Glomerular visceral epithelial cell (primary cell): ENCODE measurements around the gene ABHD4.
"Not testable (repeated sequence)": the region's sequence is repeated elsewhere in the genome, so short reads cannot be mapped to it uniquely, and the experiment has no call there.

Source experiments
- DNase-seq: peaks from one replicate; pipeline ENCODE4 v3.0.0-alpha.2; 2016; ENCODE audit errors: extremely low spot score

ABHD4 gene

GRCh38 chr14:22598099-22598895 is at the start of gene ABHD4:
Gene ABHD4 (plus strand): TSS chr14:22598300. CDS start chr14:22598307, 7 bp downstream.
- peak; percentile 65 for DNase-seq

- no peak for DNase-seq
These were observed 48.7 kb upstream of the ABHD4 start for GRCh38 chr14:22549324-22549962.

GRCh38 chr14:22549981-22550673 is 48.0 kb upstream of the ABHD4 start:
- peak; percentile 45 for DNase-seq

- DNase-seq, result no peak
These were observed 46.5 kb upstream of the ABHD4 start for GRCh38 chr14:22551605-22551997.

GRCh38 chr14:22552001-22552826 is 45.9 kb upstream of the ABHD4 start:
- DNase-seq, result no peak

GRCh38 chr14:22552827-22553076 is 45.3 kb upstream of the ABHD4 start:
- DNase-seq, result no peak

- no peak for DNase-seq
These were observed 44.7 kb upstream of the ABHD4 start for GRCh38 chr14:22553445-22553844.

GRCh38 chr14:22553861-22554497 is 44.1 kb upstream of the ABHD4 start:
- not testable (repeated sequence) for DNase-seq

GRCh38 chr14:22554498-22555383 is 43.4 kb upstream of the ABHD4 start:
- no peak for DNase-seq

GRCh38 chr14:22555384-22556011 is 42.6 kb upstream of the ABHD4 start:
- peak; percentile 57 for DNase-seq

- peak; percentile 97 for DNase-seq
These were observed 41.8 kb upstream of the ABHD4 start for GRCh38 chr14:22556021-22556989.

GRCh38 chr14:22556990-22557623 is 41.0 kb upstream of the ABHD4 start:
- DNase-seq, result peak; percentile 83

GRCh38 chr14:22557846-22558220 is 40.3 kb upstream of the ABHD4 start:
- no peak for DNase-seq

- no peak for DNase-seq
These were observed 39.7 kb upstream of the ABHD4 start for GRCh38 chr14:22558221-22558913.

GRCh38 chr14:22559041-22559440 is 39.1 kb upstream of the ABHD4 start:
- DNase-seq, result no peak

GRCh38 chr14:22560662-22561365 is 37.3 kb upstream of the ABHD4 start:
- no peak for DNase-seq

GRCh38 chr14:22561366-22561660 is 36.8 kb upstream of the ABHD4 start:
- no peak for DNase-seq
